SH-SY5Y (cell line): Measurements from ENCODE around the gene HSP90AB1.

ENCODE experiments used
- GATA2 ChIP-seq: IDR thresholded peaks from 2 replicates; pipeline ENCODE4 v1.6.1; 2011; ENCODE audit warnings: mild to moderate bottlenecking, low read depth, low read length
- GATA3 ChIP-seq: IDR thresholded peaks from 2 replicates; pipeline ENCODE4 v1.6.1; 2011; ENCODE audit warnings: low read depth, mild to moderate bottlenecking, low read length, moderate library complexity

- TF ChIP-seq GATA3 (no peak), GATA2 (no peak)
Observed at GRCh38 chr6:44198684-44199083, 48.2 kb upstream of the HSP90AB1 start.
